ENCODE measurements around the gene CD38. TPM values are rescaled to one million over a fixed set of nuclear protein-coding genes. Genes with fewer than 3 reads are reported as not detected.
"Not testable (repeated sequence)": the region's sequence is repeated elsewhere in the genome, so short reads cannot be mapped to it uniquely, and the experiment has no call there.

The CD38 gene
- total RNA-seq, 1 donor from 2014 or later = 1.0 TPM

DNA sequence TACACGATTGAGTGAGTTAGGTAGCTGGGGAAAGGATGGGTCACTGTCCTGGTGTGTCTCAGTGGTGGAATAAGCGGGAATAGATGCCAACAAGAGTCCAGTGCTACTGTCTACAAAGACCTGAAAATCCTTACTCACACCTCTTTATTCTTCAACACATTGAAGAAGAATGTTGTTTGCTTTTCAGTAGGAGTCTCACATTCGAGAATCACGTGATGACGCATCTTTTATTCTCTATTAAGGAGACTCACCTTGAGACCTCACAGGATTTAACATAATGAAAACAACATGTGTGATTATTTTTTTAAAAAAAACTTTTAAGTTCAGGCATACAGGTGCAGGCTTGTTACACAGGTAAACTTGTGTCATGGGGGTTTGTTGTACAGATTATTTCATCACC lies 75.2 kb downstream of the CD38 start:
- no peaks in the 10 kb centered on the region for H3K36me3 Mint-ChIP-seq (ENCODE audit: low read depth, unreplicated experiment)
- Histone ChIP-seq H4K20me1 (ENCODE audit: insufficient read depth, low read length) (no peaks in the 10 kb centered on the region), H3K4me3 (ENCODE audit: insufficient read depth, low read depth, low read length) (no peak overlapping the region), H3K4me2 (ENCODE audit: low read length) (no peak overlapping the region), H3K79me2 (ENCODE audit: insufficient read depth, low read length) (no peaks in the 10 kb centered on the region), H2AFZ (ENCODE audit: low read depth, low read length) (no peak overlapping the region), H3K27me3 (ENCODE audit: insufficient read depth, low read length) (no peaks in the 10 kb centered on the region), H3K9ac (ENCODE audit: low read length) (no peak overlapping the region), H3K4me1 (ENCODE audit: insufficient read depth, low read length) (no peaks in the 10 kb centered on the region), H3K27ac (ENCODE audit: low read depth, low read length) (no peak overlapping the region), H3K36me3 (ENCODE audit: insufficient read depth, low read length) (no peaks in the 10 kb centered on the region), H3K9me3 (ENCODE audit: insufficient read depth, low read depth, low read length) (no peaks in the 10 kb centered on the region)
- peaks cover 2% of the 10 kb centered on the region for H3K4me1 Mint-ChIP-seq (ENCODE audit: low read depth, unreplicated experiment)
- FAIRE-seq (no peak), DNase-seq (ENCODE audit: low read depth) (no peak)
- no peak for TF ChIP-seq EZH2 (IDR thresholded peaks at IDR 0.05; ENCODE audit: insufficient read depth, low read length)
- H3K9me3 Mint-ChIP-seq (ENCODE audit: unreplicated experiment) = peaks cover 2% of the 10 kb centered on the region
- no peak overlapping the region for H3K4me3 Mint-ChIP-seq (ENCODE audit: unreplicated experiment)
- H3K27ac Mint-ChIP-seq (ENCODE audit: unreplicated experiment) = no peak overlapping the region
- H3K27me3 Mint-ChIP-seq (ENCODE audit: low read depth, unreplicated experiment) = peaks cover 6% of the 10 kb centered on the region

- Mint-ChIP-seq H3K36me3 (ENCODE audit: low read depth, unreplicated experiment) (no peaks in the 10 kb centered on the region), H3K27ac (ENCODE audit: unreplicated experiment) (no peak overlapping the region), H3K4me1 (ENCODE audit: low read depth, unreplicated experiment) (no peaks in the 10 kb centered on the region), H3K9me3 (ENCODE audit: unreplicated experiment) (peaks cover 2% of the 10 kb centered on the region), H3K4me3 (ENCODE audit: unreplicated experiment) (no peak overlapping the region), H3K27me3 (ENCODE audit: low read depth, unreplicated experiment) (peaks cover 6% of the 10 kb centered on the region)
- no peak overlapping the region for H2AFZ ChIP-seq (ENCODE audit: low read depth, low read length)
- H3K36me3 ChIP-seq (ENCODE audit: insufficient read depth, low read length) = no peaks in the 10 kb centered on the region
- no peaks in the 10 kb centered on the region for H3K27me3 ChIP-seq (ENCODE audit: insufficient read depth, low read length)
- FAIRE-seq (no peak), DNase-seq (ENCODE audit: low read depth) (no peak)
- H3K9me3 ChIP-seq (ENCODE audit: insufficient read depth, low read depth, low read length) = no peaks in the 10 kb centered on the region
- H3K79me2 ChIP-seq (ENCODE audit: insufficient read depth, low read length) = no peaks in the 10 kb centered on the region
- no peak for TF ChIP-seq CTCF (IDR thresholded peaks at IDR 0.05; ENCODE audit: insufficient read depth, low read depth, low read length)
- TF ChIP-seq EZH2 (IDR thresholded peaks at IDR 0.05; ENCODE audit: insufficient read depth, low read length) = no peak
- H3K4me1 ChIP-seq (ENCODE audit: insufficient read depth, low read length) = no peaks in the 10 kb centered on the region
- H3K4me3 ChIP-seq (ENCODE audit: insufficient read depth, low read depth, low read length) = no peak overlapping the region
- no peak overlapping the region for H3K9ac ChIP-seq (ENCODE audit: low read length)
- H4K20me1 ChIP-seq (ENCODE audit: insufficient read depth, low read length) = no peaks in the 10 kb centered on the region
- no peak overlapping the region for H3K27ac ChIP-seq (ENCODE audit: low read depth, low read length)
- no peak overlapping the region for H3K4me2 ChIP-seq (ENCODE audit: low read length)
Measured at GRCh38 chr4:15855804-15856475, 77.8 kb downstream of the CD38 start.

DNA sequence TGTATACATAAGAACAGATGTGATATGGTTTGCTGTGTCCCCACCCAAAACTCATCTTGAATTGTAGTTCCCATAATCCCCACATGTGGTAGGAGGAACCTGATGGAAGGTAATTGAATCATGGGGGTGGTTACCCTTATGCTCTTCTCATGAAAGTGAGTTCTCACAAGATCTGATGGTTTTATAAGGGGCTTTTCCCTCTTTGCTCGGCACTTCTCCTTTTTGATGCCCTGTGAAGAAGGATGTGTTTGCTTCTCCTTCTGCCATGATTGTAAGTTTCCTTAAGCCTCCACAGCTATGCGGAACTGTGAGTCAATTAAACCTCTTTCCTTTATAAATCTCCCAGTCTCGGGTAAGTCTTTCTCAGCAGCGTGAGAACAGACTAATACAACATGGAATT lies 83.1 kb downstream of the CD38 start:
- H3K79me2 ChIP-seq (ENCODE audit: insufficient read depth, low read length); H3K27ac Mint-ChIP-seq (ENCODE audit: unreplicated experiment); H2AFZ ChIP-seq (ENCODE audit: low read depth, low read length); H3K4me3 Mint-ChIP-seq (ENCODE audit: unreplicated experiment); H3K4me1 ChIP-seq (ENCODE audit: insufficient read depth, low read length); H3K4me1 Mint-ChIP-seq (ENCODE audit: low read depth, unreplicated experiment); H3K27ac ChIP-seq (ENCODE audit: low read depth, low read length); H3K4me3 ChIP-seq (ENCODE audit: insufficient read depth, low read depth, low read length); FAIRE-seq; DNase-seq (ENCODE audit: low read depth); H3K27me3 ChIP-seq (ENCODE audit: insufficient read depth, low read length); H3K4me2 ChIP-seq (ENCODE audit: low read length); H3K36me3 Mint-ChIP-seq (ENCODE audit: low read depth, unreplicated experiment); H4K20me1 ChIP-seq (ENCODE audit: insufficient read depth, low read length); H3K9ac ChIP-seq (ENCODE audit: low read length); H3K9me3 ChIP-seq (ENCODE audit: insufficient read depth, low read depth, low read length); H3K36me3 ChIP-seq (ENCODE audit: insufficient read depth, low read length); H3K9me3 Mint-ChIP-seq (ENCODE audit: unreplicated experiment): not testable (repeated sequence)
- H3K27me3 Mint-ChIP-seq (ENCODE audit: low read depth, unreplicated experiment) = peaks cover 11% of the 10 kb centered on the region

All from astrocyte (in vitro differentiated cells and primary cell).